GM21723 (cell line): ENCODE measurements around the gene MLH1.
"Not testable (repeated sequence)": the region's sequence is repeated elsewhere in the genome, so short reads cannot be mapped to it uniquely, and the experiment has no call there.

Experiments used
- ATAC-seq: cut with Tn5 transposase; IDR thresholded peaks from one replicate; pipeline ENCODE4 v1.9.1; 2021; ENCODE audit warnings: mild to moderate bottlenecking, moderate library complexity; ENCODE audit not compliant: unreplicated experiment

The MLH1 gene

DNA sequence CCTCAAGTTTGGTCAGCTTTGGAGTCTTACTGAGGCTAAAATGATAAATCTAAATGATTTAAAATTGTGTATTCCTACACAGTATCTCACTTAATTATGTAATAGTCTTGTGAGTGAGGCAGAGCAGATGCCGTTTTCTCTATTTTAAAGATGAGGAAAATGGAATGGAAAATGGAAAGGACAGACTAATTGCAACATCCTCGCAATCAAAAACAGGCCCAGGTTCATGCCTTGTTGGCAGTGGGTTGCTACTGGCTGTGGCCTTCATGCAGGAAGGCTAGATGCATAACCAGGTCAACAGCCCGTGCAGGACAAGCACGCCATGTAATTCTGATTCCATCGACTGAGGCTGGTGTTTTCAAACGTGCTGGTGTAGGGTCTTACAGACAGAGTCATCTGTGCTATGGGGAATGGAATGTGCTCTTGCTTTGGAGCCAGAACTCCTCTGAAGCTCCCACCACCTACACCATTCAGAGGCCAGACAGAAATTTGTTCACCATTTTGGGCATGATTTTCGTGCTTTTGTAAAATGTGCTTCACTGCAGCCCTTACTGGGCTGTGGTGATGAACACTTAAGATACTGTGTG, 37.9 kb downstream of the MLH1 start:
- no peak for ATAC-seq

DNA sequence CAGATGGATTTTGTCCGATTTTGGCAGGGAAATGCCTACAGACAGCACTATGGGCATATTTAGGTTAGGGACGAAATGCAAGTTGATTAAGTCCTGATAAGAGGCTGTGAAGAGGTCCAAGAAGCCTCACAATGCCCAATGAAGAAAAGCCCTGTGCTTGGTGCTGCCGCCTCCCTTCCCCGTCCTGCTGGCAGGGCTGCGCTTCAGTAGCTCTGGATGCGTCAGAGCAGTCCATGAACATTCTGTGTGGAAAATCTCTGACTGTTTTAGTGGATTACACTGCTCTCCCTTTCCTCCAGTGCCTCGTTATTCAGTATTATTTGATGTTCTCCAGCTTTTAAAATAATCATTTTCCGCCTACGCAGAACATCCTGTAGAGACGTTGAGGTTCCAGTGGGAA, 39.6 kb downstream of the MLH1 start:
- no peak for ATAC-seq

DNA sequence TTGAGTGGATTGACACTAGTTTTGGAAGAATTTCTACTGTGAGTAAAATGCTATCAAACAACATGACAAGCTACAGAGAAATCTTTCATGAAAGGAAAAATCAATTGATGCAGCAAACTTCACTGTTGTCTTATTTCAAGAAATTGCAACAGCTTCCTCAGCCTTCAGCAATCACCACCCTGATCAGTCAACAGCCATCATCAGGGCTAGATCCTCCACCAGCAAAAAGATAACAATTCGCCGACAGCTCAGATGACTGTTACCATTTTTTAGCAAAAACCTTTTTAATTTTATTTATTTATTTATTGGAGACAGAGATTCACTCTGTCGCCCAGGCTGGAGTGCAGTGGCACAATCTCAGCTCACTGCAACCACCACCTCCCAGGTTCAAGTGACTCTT, 44.0 kb downstream of the MLH1 start:
- ATAC-seq = no peak

DNA sequence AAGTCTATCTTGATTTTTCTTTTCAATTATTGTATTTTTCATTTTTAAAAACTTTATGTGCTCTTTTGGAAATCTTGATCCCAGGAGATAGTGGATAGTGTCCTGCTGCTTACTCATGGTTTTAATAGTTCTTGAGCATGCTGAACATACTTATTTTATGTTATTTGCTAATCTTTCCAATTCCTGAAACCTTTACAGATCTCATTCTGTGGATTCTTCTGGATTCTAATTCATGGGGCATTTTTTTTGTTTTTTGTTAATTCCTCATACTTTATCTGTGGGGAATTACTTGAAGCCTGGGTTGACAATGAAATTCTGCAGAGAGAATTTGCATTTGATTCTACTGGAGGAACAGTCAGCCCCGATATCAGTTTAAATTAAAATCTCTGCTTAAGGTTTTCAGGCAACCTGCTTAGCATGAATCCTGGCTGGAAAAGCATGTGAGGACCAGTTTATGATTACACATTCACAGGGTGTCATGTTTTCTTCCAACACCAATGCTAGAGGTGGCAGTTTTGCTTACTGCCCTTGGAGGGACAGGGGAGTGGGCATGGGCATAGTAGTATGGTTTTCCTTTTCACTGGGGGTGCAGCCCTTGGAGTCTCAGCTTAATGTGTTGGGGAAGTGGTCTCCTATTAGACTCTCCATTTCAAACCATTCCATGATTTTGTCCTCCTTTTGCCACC, 46.0 kb downstream of the MLH1 start:
- ATAC-seq = no peak

DNA sequence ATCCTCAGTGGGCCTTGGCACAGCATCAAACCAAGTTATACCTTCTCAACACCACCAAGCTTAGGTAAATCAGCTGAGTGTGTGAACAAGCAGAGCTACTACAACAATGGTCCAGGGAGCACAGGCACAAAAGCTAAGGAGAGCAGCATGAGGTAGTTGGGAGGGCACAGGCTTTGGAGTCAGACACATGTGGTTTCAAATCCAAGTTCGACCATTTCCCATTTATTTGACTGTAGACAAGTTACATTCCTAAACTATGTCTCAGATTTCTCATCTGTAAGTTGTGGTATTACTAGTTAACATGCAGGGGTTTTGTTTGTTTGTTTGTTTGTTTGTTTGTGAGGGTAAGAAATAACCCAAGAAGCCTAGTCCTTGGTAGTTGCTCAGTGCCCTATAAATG, 46.9 kb downstream of the MLH1 start:
- no peak for ATAC-seq

DNA sequence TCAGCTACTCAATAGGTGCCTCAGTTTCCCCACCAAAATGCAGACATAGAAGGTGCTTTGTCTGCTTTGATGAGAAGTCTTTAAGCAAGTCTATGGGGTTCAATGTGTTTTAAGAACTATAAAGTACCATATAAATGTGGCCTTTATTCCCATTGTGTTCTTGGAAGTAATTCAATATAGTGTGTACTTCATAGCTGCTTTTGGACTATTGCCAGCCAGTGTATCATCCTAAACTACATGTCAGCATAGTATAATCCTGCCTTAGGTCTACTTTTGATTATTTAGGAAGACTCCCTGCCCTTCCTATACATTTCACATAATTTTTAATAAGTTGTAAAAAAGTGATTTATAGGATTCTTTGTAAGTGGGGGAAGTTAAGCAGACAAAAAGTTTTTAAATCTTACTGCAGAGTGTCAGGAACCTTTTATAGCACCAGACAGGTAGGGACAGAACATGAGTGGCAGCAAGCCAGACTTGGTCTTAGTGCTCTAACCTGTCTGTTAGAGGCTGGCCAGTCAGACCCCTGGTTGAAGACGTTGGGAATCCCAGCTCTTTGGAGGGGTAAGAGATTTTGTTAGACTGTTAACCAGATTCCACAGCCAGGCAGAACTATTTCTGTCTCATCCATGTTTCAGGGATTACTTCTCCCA, 48.4 kb downstream of the MLH1 start:
- no peak for ATAC-seq

DNA sequence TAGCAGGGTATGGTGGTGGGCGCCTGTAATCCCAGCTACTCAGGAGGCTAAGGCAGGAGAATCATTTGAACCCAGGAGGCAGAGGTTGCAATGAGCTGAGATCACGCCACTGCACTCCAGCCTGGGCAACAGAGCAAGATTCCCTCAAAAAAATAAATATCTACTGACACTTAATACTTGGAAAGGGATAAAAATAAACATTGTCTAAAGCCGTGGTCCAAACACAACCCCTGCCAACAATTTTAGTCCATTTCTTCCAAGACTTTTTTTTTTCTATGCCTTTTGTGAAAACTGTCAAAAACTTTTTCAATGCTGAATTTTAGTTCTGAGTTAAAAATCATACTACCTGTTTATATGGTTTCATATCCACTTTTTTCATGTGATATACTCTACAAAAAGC, 49.4 kb downstream of the MLH1 start:
- not testable (repeated sequence) for ATAC-seq

DNA sequence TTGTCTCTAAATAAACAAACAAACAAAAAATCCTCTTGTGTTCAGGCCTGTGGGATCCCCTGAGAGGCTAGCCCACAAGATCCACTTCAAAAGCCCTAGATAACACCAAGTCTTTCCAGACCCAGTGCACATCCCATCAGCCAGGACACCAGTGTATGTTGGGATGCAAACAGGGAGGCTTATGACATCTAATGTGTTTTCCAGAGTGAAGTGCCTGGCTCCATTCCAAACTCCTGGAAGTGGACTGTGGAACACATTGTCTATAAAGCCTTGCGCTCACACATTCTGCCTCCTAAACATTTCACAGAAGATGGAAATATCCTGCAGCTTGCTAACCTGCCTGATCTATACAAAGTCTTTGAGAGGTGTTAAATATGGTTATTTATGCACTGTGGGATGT, 57.0 kb downstream of the MLH1 start:
- no peak for ATAC-seq

DNA sequence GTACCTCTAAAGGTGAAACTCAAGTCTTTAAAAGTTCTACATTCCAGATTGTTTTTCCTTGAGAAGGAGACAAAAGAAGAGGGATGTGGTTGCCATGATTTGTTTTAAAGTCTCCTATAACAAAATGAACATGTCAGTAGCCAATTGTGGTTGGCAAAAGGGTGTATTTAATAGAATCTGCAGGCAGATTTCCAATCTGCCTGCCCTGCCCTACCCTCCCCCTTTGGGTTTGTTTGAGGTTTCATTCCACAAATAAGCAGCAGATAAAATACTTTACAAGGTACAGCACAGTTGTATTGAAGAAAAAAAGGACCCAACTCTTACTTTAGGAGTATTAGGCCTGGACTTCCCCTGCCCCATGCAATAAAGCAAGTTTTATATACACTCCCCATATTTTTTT, 59.5 kb downstream of the MLH1 start:
- no peak for ATAC-seq

DNA sequence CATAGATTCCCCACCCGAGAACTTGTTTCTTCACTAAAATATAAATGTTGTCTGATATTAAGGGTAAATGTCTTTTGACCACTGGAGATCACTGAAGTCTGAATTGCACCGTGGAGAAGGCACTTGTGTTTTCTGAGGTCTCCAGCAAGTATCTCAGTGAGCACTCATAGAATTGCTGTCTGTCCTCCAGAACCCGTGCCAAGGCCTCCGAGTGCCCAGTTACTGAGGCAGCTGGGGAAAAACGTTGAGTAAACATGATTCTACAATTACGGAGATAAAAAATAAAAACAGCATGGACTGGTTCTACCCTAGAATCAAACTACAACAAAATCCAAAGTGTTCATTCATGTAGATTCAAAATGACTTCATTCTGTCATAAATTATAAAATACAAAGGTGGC, 60.0 kb downstream of the MLH1 start:
- no peak for ATAC-seq

DNA sequence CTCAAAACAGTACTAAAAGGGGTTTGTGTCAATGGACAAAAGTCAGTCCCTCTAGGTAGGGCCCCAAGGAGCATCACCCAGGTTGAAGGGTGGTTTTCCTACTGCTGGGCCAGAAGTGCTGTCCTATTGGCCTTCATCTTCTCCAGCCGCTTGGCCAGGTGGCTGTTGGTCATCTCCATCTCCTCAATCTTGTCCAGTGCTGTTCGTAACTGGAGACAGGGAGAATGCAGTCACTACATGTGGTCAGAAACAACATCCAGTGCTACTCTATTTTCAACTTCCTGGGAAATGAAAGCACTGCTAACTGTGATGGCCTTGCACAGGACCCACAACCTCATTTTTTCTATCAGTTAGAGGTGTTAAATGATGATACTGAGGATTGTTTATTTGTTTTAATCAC, 60.4 kb downstream of the MLH1 start:
- no peak for ATAC-seq

DNA sequence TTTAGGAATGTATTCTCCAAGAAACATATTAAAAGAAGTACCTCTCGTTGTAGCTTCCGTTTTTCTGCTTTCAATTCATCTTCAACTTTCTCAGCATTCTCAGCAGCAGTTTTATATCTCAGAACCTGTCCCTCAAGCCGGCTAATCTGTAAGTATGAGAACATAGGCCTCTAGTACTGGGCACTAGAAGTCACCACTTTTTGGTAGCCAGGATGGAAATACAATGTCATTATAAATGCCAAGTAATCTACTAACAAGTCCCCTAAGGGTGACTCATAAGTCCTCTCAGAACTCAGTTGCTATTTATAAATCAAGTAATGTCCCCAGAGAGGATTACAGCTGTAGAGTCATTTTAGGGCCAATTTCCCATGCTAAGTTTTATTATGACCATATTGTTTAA, 61.1 kb downstream of the MLH1 start:
- ATAC-seq = peak; percentile 82

DNA sequence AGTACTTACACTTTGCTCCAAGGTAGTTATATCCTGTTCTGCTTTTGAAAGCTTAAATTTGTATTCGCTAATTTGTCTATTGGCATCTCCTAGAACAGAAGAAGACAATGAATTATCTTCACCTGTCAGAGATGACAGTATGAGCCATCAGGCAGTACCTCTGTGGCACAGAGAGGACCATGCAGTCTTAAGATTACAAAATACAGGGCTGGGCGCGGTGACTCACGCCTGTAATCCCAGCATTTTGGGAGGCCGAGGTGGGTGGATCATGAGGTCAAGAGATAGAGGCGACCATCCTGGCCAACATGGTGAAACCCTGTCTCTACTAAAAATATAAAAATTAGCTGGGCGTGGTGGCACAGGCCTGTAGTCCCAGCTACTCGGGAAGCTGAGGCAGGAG, 61.8 kb downstream of the MLH1 start:
- ATAC-seq = not testable (repeated sequence)

DNA sequence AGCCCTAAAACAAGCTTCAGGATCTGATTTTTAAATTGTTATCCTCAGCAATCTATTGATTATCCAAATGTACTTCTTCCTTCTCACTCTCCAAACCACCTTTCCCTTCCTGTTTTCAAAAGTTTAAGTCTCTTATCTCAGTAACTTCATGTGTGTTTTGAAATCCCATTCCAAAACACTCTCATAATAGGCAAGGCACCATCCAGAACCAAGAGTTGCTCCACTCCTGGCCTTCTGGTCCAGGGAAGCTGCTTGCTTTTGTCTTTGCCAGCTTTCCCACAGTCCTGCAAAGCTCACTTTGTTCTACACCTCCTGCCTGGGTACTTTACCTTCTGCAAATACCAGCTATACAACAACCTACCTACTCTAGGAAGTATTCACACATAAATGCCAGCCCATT, 63.5 kb downstream of the MLH1 start:
- ATAC-seq = no peak

DNA sequence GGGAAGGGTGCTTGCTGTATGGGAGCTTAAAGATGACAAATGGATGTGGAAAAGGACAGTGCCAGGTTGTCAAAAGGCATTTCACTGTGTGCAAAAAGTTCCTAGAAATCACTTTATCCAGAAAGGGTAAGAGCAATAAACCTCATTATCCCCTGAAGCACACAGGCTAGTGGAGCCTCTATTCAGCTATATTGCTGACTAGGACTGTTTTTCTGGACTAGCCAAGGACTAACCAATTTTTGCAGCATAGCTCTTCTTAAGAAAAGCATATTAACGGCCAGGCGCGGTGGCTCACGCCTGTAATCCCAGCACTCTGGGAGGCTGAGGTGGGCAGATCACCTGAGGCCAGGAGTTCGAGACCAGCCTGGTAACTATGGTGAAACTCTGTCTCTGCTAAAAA, 64.8 kb downstream of the MLH1 start:
- ATAC-seq = no peak

DNA sequence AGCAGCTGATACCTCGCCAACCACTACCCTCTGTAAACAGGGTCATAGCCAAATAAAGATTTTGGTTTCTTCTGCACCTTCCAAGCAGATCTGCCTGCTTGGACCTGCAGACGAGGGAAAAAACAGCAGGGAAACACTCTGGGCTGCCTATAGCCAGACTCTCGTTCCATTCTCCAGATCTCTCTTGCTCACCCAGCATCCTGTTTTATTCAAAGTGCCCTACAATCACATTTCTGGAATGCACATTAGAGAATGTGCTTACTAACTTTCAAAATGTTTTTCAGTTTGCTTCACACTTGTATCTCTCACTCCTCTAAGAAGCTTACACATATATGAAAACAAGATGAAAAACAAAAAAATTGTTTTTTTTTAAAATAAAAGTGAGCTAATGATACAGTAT, 71.4 kb downstream of the MLH1 start:
- ATAC-seq = no peak

DNA sequence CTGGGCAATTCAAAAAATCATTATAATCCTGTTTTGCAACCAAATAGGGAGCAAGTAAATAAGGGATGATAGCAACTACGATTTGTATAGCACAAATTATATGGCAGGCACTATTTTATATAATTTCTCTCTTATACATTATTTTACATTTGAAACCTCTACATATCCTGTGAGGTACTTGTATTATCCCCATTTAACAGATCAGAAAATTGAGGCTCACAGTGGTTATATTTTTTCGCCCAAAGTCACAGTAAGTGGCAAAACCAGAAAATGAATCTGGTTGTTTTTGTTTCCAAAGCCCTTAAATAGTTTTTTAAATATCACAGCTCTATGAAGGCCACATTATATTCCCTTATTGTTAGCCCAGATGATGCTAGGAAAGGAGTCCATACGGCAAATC, 74.3 kb downstream of the MLH1 start:
- no peak for ATAC-seq

DNA sequence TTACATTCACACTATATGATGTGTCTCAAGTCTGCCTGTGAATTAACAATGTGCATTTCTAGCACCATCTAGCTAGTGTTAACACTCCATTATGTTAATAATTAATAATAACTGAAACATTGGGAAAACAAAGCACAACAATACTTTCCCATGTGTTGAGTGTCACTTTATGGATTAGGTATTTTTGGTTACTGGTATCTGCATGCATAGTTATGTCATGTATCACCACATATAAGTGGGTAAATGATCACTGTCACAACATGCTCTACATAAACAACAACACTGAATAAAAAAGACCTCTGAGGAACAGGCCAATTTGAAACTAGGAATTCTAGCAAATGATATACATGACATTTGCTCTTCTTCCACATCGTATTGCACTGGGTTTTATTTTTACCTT, 74.7 kb downstream of the MLH1 start:
- no peak for ATAC-seq

DNA sequence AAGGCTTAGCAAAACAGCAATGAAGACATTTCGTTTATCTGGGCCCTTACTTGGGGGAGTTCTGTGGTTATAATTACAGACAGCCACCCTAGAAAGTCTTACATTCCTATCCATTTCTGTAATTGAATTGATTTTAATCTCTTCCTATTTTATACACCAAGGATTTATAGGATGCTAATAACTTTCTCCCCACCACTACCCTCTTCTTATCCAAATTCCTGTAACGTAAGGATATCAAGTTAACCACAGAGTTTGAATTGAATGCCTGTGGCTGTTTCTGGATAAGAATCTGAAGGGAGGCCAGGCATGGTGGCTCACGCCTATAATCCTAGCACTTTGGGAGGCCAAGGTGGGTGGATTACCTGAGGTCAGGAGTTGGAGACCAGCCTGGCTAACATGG, 78.6 kb downstream of the MLH1 start:
- ATAC-seq = no peak

DNA sequence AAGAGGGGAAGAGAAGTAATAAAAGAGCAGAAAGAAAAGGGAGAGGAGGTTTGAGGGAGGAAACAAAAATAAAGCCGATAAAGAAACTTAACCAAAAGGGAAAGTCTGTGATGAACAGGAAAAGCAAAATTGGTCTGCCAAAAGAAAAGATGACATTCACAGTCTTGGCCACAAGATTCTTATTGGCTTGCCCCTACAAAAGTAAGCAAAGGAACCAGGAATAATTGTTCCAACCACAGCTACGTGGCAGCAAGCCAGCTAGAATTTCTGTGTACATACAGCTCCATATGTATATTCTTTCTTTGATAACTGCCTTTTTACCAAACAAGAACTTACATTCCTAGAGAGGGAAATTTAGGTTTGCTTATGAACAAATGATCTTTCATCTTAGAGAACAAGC, 79.6 kb downstream of the MLH1 start:
- ATAC-seq = no peak

DNA sequence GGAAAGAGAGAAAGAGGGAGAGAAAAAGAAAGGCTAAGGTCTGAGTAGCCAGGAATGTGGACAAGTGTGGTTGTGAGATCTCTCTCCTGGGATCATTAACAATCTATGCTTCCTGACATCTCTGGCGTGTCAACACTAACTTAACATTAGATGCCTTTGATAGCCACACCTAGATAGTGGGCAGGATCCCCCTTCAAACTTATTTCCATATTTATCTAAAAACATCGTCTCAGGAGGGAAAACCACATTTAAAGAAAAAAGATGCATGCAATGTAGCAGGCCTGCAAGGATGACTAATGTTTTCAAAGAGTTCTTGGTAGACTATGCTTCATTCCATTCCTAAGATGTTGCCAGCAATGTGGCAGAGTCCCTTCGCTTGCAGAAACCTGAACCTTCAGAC, 80.9 kb downstream of the MLH1 start:
- no peak for ATAC-seq

DNA sequence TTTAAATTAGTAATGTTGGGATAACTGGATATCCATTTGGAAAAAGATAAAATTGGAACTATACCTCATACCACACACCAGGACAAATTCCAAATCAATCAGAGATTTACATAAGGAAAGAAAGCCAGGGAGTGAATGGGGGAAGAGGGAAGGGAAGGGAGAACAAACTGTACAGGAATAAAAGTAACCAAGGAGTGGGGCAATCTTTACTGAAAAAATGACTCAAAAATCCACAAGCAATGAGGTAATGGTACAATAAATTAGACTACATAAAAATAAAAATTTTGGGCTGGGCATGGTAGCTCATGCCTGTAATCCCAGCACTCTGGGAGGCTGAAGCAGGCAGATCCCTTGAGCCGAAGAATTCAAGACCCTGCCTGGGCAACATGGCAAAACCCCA, 82.6 kb downstream of the MLH1 start:
- no peak for ATAC-seq

DNA sequence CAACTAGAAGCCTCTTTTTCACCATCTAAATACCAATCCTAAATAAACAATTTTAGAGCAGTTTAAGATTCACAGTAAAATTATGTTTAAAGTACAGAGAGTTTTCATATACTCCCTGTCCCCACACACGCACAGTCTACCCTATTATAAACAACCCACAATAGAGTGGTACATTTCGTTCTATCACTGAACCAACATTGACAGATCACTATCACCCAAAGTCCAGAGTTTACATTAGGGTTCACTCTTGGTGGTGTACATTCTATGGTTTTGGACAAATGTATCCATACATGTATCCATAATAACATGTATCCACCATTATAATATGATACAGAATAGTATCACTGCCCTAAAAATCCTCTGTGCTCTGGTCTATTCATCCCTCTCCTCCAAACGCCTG, 89.0 kb downstream of the MLH1 start:
- ATAC-seq = no peak
